GM12872 (cell line): ENCODE measurements around the gene ALG9.

Source experiments
- CTCF ChIP-seq: IDR thresholded peaks from 3 replicates; pipeline ENCODE4 v1.5.1; 2011; ENCODE audit warnings: low read depth, mild to moderate bottlenecking, low read length, moderate library complexity; ENCODE audit not compliant: insufficient read depth

Gene ALG9

DNA sequence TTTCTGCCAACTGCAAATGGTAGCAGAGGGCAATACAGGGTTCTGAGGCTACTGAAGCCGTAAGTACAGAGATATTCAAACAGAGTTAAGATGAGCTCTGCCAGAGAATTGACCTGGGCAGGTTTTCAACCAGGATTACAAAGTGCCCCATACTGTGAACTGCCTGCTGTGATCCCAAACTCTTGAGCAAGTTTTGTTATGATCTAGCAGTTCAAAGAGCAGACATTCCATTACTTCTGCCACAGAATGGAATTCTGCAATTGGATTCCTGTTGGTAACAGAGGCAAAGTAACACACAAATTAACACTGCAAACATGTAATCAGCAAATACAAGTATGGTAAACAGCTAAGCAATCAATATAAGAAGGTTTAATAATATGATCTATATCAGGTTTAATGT, 31.2 kb downstream of the ALG9 start:
- TF ChIP-seq CTCF, result no peak

DNA sequence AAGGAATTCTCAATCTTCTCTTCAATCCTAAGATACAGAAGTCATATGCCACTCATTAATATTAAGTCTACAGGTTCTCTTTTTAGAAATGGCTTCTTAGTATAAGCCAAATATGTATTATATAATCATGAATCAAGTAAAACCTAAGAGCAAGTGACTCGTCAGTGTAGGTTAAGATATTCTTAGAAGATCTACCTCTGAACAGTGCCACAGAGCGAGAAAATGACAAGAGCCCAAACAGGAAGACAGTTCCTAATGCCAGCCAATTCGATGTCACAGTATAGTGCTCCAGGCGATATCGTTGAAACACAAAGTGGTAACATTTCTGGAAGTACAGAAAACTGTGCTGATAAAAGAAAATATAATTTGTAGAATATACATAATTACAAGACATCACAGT, 33.3 kb downstream of the ALG9 start:
- no peak for TF ChIP-seq CTCF

DNA sequence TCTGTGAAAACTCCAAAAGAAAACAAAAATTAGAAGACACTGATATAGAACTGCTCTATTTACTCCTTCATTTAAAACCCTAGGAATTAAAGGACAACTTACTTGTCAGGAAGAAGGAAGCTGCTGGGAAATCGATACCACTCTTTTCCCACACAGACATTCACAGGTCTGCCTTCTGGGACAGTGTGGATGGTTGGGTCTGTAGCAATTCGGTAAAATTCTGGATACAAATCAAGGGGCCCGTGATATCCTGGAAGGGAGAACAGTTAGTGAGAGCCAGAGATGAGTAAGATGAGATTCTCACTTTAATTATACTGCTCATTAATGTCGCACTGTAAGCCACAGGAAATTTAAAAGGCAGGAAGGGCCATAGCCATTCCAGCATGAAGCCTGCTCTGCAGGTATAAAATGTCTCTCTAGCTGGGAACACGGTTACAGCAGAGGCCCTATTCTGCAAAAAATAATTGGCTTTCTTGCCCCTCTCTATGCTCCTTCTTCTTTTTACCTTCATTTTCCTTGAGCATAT, 34.0 kb downstream of the ALG9 start:
- no peak for TF ChIP-seq CTCF

GRCh38 chr11:111836721-111837120, 34.7 kb downstream of the ALG9 start:
- TF ChIP-seq CTCF, result no peak

- no peak for TF ChIP-seq CTCF
Measured at GRCh38 chr11:111836162-111836561, 35.2 kb downstream of the ALG9 start.

DNA sequence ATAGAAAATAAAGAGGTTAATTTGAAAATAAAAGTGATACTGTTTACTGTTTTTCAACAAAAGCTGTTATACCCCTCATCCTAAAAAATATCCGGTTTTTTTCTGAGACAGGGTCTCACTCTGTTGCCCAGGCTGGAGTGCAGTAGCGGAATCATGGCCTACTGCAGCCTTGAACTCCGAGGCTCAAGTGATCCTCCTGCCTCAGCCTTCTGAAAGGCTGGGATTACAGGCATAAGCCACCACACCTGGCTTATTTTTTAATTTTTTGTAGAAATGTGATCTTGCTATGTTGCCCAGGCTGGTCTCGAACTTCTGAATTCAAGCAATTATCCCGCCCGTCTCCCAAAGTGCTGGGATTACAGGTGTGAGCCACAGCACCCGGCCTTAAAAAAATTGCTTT, 35.7 kb downstream of the ALG9 start:
- no peak for TF ChIP-seq CTCF

DNA sequence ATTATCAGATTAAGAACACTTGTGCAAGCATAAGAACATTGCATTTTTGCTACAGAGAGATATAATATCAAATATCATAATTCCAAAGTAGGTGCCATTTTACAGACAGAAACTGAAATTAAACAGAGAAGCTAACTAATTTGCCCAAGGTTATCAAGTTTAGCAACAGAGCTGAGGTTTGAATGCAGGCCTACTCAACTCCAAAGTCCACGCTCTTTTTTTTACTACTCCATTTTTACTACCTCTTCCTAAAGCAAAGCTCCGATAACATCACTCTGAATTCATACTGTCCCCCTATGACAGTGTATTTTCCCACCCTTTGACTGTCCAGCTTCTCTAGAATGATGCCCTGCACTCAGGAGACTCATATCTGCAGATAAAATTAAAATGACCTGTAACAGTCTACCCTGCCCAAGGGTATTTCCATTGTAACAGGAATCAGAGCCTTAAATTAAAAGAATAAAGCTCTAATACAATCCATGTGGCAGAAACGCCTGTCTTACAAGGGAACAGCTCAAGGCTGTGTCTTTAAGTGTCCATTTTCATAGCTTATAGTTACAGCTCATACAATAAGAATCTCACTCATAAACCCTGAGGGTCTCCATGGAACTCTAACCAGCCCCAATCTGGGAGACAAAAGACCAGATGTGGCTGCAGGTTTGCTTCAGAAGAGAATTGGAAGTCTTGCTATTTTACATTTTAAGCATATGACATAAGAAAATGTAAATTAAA, 36.8 kb downstream of the ALG9 start:
- no peak for TF ChIP-seq CTCF

DNA sequence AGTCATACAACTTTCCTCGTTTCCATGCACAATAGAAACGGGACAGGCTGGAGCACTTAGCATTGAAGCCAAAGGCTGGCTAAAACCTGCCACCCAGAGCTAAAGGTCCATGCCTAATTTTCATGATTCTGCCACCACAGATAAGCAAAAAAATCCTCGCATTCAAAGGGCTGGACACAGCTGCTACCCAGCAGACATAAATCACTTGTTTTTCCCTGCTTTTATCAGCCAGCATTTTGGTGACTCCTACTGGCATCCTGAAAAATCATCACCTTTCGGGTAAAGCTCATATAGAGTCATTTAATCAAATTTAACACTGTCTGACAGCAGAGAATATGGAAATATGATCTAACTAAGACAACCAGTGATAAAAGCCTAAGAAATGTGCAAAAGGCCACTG, 37.9 kb downstream of the ALG9 start:
- no peak for TF ChIP-seq CTCF
